Left ventricle myocardium inferior (tissue), 1 donor: ENCODE measurements around the gene PIK3R1. TPM values are rescaled to one million over a fixed set of nuclear protein-coding genes. Genes with fewer than 3 reads are reported as not detected.

Source experiments
- DNase-seq: peaks from one replicate; pipeline ENCODE4 v3.0.0-alpha.2; 2020
- H3K27ac ChIP-seq: fragments of 200-600 bp; replicated peaks from 2 replicates; pipeline ENCODE4 v1.8.0; 2021
- H3K27me3 ChIP-seq: fragments of 200-600 bp; 2 replicates; pipeline ENCODE4 v1.8.0; 2021; ENCODE audit warnings: low read depth
- H3K36me3 ChIP-seq: fragments of 200-600 bp; 2 replicates; pipeline ENCODE4 v1.8.0; 2021
- H3K4me1 ChIP-seq: fragments of 200-600 bp; 2 replicates; pipeline ENCODE4 v1.8.0; 2021
- H3K4me3 ChIP-seq: fragments of 200-600 bp; 2 replicates; pipeline ENCODE4 v1.8.0; 2021; ENCODE audit warnings: mild to moderate bottlenecking, moderate library complexity
- H3K9me3 ChIP-seq: fragments of 200-600 bp; replicated peaks from 2 replicates; pipeline ENCODE4 v1.8.0; 2021
- intact Hi-C: fragments of 100-400 bp; cut with micrococcal nuclease; formaldehyde crosslinking; loops from one replicate; pipeline ENCODE4 v1.11.0; 2022
- total RNA-seq: library from RNA; stranded (reverse); fragmentation: NEBNext Ultra II Directional; extraction: Animal tissue kit (Norgen Biotek cat#: 25700); gene quantifications from one replicate; pipeline ENCODE4 v1.2.1, GENCODE V29; 2021
- TF ChIP-seq, protein P1 (sequence below): fragments of 200-600 bp; IDR thresholded peaks from 2 replicates; pipeline ENCODE4 v1.8.0; 2021; ENCODE audit warnings: antibody characterized with exemption, mild to moderate bottlenecking, borderline replicate concordance
- donor health status: DM: no; HTN: yes; CAD: no; lungs with severe emphysema.

The PIK3R1 gene
- total RNA-seq, 1 donor from 2014 or later, result 132 TPM

DNA sequence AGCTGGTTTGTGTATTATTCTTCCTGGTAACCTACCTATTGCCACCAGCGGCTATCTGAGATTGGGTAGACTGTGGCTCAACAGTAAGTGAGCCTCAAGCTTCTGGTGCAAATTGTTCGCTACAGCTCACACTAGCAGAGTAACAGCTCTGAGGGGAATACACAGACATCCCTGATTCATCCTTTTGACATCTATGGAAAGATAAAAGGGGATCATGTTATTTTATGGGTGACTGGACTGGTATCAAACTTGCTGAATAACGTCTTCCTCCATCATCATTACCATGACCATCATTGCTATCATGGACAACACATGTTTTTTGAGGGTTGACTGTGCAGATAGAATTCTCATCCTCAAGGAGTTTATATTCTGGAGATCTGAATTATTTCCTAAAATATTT, 129.6 kb downstream of the PIK3R1 start:
- intact Hi-C loops, result no loop called here
- Histone ChIP-seq H3K4me3 (no peak overlapping the region), H3K27ac (no peak overlapping the region), H3K36me3 (no peaks in the 10 kb centered on the region), H3K4me1 (peaks cover 27% of the 10 kb centered on the region), H3K9me3 (no peaks in the 10 kb centered on the region), H3K27me3 (no peaks in the 10 kb centered on the region)
- TF ChIP-seq, protein P1, sequence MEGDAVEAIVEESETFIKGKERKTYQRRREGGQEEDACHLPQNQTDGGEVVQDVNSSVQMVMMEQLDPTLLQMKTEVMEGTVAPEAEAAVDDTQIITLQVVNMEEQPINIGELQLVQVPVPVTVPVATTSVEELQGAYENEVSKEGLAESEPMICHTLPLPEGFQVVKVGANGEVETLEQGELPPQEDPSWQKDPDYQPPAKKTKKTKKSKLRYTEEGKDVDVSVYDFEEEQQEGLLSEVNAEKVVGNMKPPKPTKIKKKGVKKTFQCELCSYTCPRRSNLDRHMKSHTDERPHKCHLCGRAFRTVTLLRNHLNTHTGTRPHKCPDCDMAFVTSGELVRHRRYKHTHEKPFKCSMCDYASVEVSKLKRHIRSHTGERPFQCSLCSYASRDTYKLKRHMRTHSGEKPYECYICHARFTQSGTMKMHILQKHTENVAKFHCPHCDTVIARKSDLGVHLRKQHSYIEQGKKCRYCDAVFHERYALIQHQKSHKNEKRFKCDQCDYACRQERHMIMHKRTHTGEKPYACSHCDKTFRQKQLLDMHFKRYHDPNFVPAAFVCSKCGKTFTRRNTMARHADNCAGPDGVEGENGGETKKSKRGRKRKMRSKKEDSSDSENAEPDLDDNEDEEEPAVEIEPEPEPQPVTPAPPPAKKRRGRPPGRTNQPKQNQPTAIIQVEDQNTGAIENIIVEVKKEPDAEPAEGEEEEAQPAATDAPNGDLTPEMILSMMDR, result no peak
- no peak for DNase-seq

DNA sequence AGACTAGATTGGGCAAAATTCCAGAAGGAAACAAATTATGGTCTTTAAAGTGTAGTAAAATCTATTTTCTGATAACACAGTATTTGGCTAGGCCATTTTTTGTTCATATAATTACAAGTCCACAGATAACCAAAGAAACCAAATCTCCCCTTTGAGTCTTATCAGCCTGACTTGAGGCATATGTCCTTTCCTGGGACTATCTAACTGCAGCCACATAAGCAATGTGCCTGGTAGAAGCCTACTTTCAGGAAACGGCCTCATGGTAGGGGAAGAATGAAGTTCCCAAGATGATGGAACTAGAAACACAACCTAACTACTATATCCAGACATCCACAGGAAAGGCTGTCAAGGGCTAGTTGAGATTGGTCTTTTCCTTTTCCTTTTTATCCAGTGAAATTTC, 130.0 kb downstream of the PIK3R1 start:
- H3K4me3 ChIP-seq, result no peak overlapping the region
- no peaks in the 10 kb centered on the region for H3K27me3 ChIP-seq
- no peak overlapping the region for H3K27ac ChIP-seq
- H3K36me3 ChIP-seq, result no peaks in the 10 kb centered on the region
- H3K4me1 ChIP-seq, result peaks cover 27% of the 10 kb centered on the region
- TF ChIP-seq, protein P1, result no peak
- no peaks in the 10 kb centered on the region for H3K9me3 ChIP-seq
- no peak for DNase-seq
- intact Hi-C loops, result no loop called here

DNA sequence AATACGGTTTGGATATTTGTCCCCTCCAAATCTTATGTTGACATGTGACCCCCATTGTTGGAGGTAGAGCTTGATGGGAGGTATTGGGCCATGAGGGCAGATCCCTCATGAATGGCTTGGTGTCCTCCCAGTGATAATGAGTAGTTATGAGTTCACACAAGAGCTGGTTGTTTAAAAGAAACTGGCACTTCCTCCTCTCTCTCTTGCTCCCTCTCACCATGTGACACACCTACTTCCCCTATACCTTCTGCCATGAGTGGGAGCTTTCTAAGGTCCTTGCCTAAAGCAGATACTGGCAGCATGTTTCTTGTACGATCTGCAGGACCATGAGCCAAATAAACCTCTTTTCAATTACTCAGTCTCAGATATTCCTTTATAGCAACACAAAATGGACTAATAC, 132.0 kb downstream of the PIK3R1 start:
- no peaks in the 10 kb centered on the region for H3K9me3 ChIP-seq
- H3K4me1 ChIP-seq, result peaks cover 27% of the 10 kb centered on the region
- TF ChIP-seq, protein P1, result no peak
- H3K36me3 ChIP-seq, result no peaks in the 10 kb centered on the region
- intact Hi-C loops, result no loop called here
- H3K27me3 ChIP-seq, result no peaks in the 10 kb centered on the region
- DNase-seq, result no peak
- H3K27ac ChIP-seq, result no peak overlapping the region
- no peak overlapping the region for H3K4me3 ChIP-seq

DNA sequence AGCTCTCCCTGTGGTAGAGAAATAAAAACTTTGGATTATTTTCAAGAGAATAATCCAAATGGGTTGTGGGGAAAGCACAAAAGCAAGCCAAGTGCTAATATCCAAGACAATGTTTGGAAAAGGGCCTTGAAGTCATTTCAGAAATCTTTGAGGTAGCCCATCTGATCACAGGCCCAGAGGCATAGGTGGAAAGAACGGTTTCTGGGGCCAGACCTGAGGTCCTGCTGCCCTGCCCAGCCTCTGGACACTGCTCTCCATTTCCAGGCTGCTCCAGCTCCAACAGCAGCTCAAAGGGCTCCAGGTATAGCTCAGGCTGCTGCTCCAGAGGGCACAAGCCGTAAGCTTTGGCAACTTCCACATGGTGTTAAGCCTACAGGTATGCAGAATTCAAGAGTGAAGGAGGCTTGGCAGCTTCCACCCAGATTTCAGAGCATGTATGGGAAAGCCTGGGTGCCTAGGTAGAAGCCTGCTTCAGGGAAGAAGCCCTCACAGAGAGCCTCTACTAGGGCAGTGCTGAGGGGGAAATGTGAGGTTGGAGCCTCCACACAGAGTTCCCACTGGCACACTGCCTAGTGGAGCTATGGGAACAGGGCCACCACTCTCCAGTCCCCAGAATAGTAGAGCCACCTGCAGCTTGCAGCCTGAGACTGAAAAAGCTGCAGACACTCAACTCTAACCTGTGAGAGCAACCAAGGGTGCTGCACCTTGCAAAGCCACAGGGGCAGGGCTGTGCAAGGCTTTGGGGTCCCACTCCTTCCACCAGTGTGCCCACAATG, 133.1 kb downstream of the PIK3R1 start:
- Histone ChIP-seq H3K27ac (no peak overlapping the region), H3K27me3 (no peaks in the 10 kb centered on the region), H3K4me3 (no peak overlapping the region), H3K4me1 (peaks cover 20% of the 10 kb centered on the region), H3K36me3 (no peaks in the 10 kb centered on the region), H3K9me3 (no peaks in the 10 kb centered on the region)
- TF ChIP-seq, protein P1, result no peak
- DNase-seq, result peak; percentile 50
- intact Hi-C loops, result no loop called here

DNA sequence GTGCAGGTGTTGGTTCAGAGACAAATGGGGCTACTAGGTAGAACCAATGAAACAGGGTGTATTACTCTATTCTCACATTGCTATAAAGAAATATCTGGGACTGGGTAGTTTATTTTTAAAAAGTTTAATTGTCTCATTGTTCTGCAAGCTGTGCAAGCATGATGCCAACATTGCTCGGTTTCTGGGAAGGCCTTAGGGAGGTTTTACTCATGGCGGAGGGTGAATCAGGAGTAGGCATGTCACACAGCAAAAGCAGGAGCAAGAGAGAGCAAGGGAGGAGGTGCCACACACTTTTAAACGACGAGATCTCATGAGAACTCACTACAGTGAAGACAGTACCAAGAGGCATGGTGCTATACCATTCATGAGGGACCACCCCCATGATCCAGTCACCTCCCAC, 134.6 kb downstream of the PIK3R1 start:
- intact Hi-C loops, result no loop called here
- Histone ChIP-seq H3K4me1 (peaks cover 8% of the 10 kb centered on the region), H3K36me3 (no peaks in the 10 kb centered on the region), H3K27ac (no peak overlapping the region), H3K27me3 (no peaks in the 10 kb centered on the region), H3K4me3 (no peak overlapping the region), H3K9me3 (no peaks in the 10 kb centered on the region)
- TF ChIP-seq, protein P1, result no peak
- no peak for DNase-seq
